Body of pancreas (tissue), 4 donors: ENCODE measurements around the gene ZC3HAV1. TPM values are rescaled to one million over a fixed set of nuclear protein-coding genes. Genes with fewer than 3 reads are reported as not detected.

ENCODE experiments used
- ATAC-seq: fragments of 150-250 bp; one replicate; pipeline ENCODE4 v1.9.1; 2016
- DNase-seq, 4 donors: peaks; one replicate each; pipeline ENCODE4 v3.0.0-alpha.2; 2019
- H3K27ac ChIP-seq, 4 donors: fragments of 200-600 bp; sonication (generic); 1 replicate in 3 of 4; 2 replicates in 1 of 4; pipeline versions ENCODE4 v1.5.1 to v1.6.1; 2016 to 2019; ENCODE audit warnings: mild to moderate bottlenecking in 1 of 4, mixed read lengths in 1 of 4, moderate library complexity in 1 of 4
- H3K27me3 ChIP-seq, 2 donors: fragments of 200-600 bp; sonication (generic); one replicate each; pipeline ENCODE4 v1.6.0; 2016; ENCODE audit warnings: mild to moderate bottlenecking in 1 of 2
- H3K36me3 ChIP-seq, 2 donors: fragments of 200-600 bp; sonication (generic); replicated peaks in 1 of 2; 2 replicates each; pipeline ENCODE4 v1.5.1; 2016; ENCODE audit warnings: low read depth in 2 of 2; ENCODE audit not compliant: insufficient read depth in 1 of 2
- H3K4me1 ChIP-seq: fragments of 200-600 bp; sonication (generic); one replicate; pipeline ENCODE4 v1.6.0; 2016
- H3K4me3 ChIP-seq, 2 donors: fragments of 200-600 bp; sonication (generic); 1 replicate in 1 of 2; 2 replicates in 1 of 2; pipeline ENCODE4 v1.5.1; 2016 to 2019
- H3K9me3 ChIP-seq, 3 donors: fragments of 200-600 bp; sonication (generic); 1 replicate in 2 of 3; 2 replicates in 1 of 3; pipeline ENCODE4 v1.5.1; 2016
- POLR2A ChIP-seq, 3 donors: fragments of 450-650 bp; IDR thresholded peaks; one replicate each; pipeline ENCODE4 v1.6.1; 2016; ENCODE audit warnings: antibody characterized with exemption in 3 of 3, mild to moderate bottlenecking in 2 of 3
- WGBS, 2 donors: methylation state at CpG; one replicate each; pipeline ENCODE4 v1.1.5; 2017; 5-methylcytosine and 5-hydroxymethylcytosine counted together
- intact Hi-C: fragments of 100-400 bp; cut with DNase I; formaldehyde crosslinking; loops from one replicate; pipeline ENCODE4 v1.15.1; 2023
- total RNA-seq, 2 donors: library from RNA; depleted of rRNA; stranded (reverse); fragments of >200 nt; gene quantifications; one replicate each; pipeline ENCODE4 v1.1.0, GENCODE V29; 2016
- TF ChIP-seq, protein P1 (sequence below), 7 experiments: fragments of 450-650 bp in 4 of 7; fragments of 200-600 bp in 3 of 7; sonication (generic) in 3 of 7; IDR thresholded peaks; one replicate each; pipeline ENCODE4 v1.5.1; 2016 to 2019; ENCODE audit warnings: antibody characterized with exemption in 7 of 7

The ZC3HAV1 gene
- total RNA-seq, 2 donors from 2014 or later: 13.5 to 14.5 TPM

GRCh38 chr7:139054101-139054500 is 55.4 kb downstream of the ZC3HAV1 start:
- ATAC-seq (no peak), DNase-seq (no peak)
- Histone ChIP-seq H3K27ac (no peak overlapping the region), H3K27me3 (no peaks in the 10 kb centered on the region), H3K4me1 (no peaks in the 10 kb centered on the region), H3K4me3 (no peak overlapping the region), H3K36me3 (peaks cover 0 to 12% of the 10 kb centered on the region in 2 donors), H3K9me3 (no peaks in the 10 kb centered on the region)
- intact Hi-C loops: no loop called here
- TF ChIP-seq, protein P1, sequence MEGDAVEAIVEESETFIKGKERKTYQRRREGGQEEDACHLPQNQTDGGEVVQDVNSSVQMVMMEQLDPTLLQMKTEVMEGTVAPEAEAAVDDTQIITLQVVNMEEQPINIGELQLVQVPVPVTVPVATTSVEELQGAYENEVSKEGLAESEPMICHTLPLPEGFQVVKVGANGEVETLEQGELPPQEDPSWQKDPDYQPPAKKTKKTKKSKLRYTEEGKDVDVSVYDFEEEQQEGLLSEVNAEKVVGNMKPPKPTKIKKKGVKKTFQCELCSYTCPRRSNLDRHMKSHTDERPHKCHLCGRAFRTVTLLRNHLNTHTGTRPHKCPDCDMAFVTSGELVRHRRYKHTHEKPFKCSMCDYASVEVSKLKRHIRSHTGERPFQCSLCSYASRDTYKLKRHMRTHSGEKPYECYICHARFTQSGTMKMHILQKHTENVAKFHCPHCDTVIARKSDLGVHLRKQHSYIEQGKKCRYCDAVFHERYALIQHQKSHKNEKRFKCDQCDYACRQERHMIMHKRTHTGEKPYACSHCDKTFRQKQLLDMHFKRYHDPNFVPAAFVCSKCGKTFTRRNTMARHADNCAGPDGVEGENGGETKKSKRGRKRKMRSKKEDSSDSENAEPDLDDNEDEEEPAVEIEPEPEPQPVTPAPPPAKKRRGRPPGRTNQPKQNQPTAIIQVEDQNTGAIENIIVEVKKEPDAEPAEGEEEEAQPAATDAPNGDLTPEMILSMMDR (IDR thresholded peaks at IDR 0.05): no peak
- no peak for TF ChIP-seq POLR2A (IDR thresholded peaks at IDR 0.05)
- WGBS, 2 donors: 63 to 76% methylated on average over 2 of the region's 2 CpGs

DNA sequence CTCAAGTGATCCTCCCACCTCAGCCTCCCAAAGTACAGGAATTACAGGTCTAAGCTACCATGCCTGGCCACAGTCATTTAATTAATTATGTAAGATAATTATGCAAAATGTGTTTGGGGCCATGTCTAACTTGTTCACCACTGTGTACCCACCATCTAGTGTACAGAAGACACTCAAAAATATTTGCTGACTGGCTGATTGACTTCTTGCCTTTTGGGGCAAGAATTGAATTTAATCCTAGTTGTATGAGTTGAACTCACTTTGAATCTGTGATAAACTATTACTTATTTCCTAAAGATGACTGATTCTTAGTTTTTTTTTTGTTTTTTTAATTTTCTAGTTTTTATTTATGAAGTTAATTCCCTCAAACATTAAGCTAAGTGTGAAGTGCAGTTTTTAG is 57.9 kb downstream of the ZC3HAV1 start:
- peaks cover 0 to 18% of the 10 kb centered on the region in 2 donors for H3K36me3 ChIP-seq
- intact Hi-C loops: no loop called here
- no peaks in the 10 kb centered on the region for H3K4me1 ChIP-seq
- H3K27me3 ChIP-seq: no peaks in the 10 kb centered on the region
- H3K4me3 ChIP-seq: no peak overlapping the region
- TF ChIP-seq, protein P1 (IDR thresholded peaks at IDR 0.05): no peak
- no peak for TF ChIP-seq POLR2A (IDR thresholded peaks at IDR 0.05)
- DNase-seq (no peak), ATAC-seq (no peak)
- H3K9me3 ChIP-seq: no peaks in the 10 kb centered on the region
- no peak overlapping the region for H3K27ac ChIP-seq

- no peaks in the 10 kb centered on the region for H3K9me3 ChIP-seq
- no peaks in the 10 kb centered on the region for H3K27me3 ChIP-seq
- H3K36me3 ChIP-seq: peaks cover 0 to 25% of the 10 kb centered on the region in 2 donors
- intact Hi-C loops: no loop called here
- DNase-seq: no peak
- no peaks in the 10 kb centered on the region for H3K4me1 ChIP-seq
- ATAC-seq: no peak
- H3K4me3 ChIP-seq: no peak overlapping the region
- TF ChIP-seq, protein P1 (IDR thresholded peaks at IDR 0.05): no peak
- TF ChIP-seq POLR2A (IDR thresholded peaks at IDR 0.05): no peak
- WGBS, 2 donors: 100% methylated on average over 1 of the region's 1 CpG
- H3K27ac ChIP-seq: no peak overlapping the region
These were observed 59.6 kb downstream of the ZC3HAV1 start for GRCh38 chr7:139049936-139050335.

GRCh38 chr7:139049111-139049510 is 60.4 kb downstream of the ZC3HAV1 start:
- H3K9me3 ChIP-seq: no peaks in the 10 kb centered on the region
- no peaks in the 10 kb centered on the region for H3K27me3 ChIP-seq
- TF ChIP-seq POLR2A (IDR thresholded peaks at IDR 0.05): no peak
- TF ChIP-seq, protein P1 (IDR thresholded peaks at IDR 0.05): no peak
- no peak overlapping the region for H3K27ac ChIP-seq
- WGBS, 2 donors: 75 to 88% methylated on average over 7 of the region's 7 CpGs
- no peaks in the 10 kb centered on the region for H3K4me1 ChIP-seq
- peaks cover 0 to 19% of the 10 kb centered on the region in 2 donors for H3K36me3 ChIP-seq
- DNase-seq (no peak), ATAC-seq (no peak)
- no peak overlapping the region for H3K4me3 ChIP-seq
- intact Hi-C loops: no loop called here

- Histone ChIP-seq H3K27ac (no peak overlapping the region), H3K9me3 (no peaks in the 10 kb centered on the region), H3K27me3 (no peaks in the 10 kb centered on the region), H3K4me3 (no peak overlapping the region), H3K36me3 (peaks cover 0 to 15% of the 10 kb centered on the region in 2 donors), H3K4me1 (no peaks in the 10 kb centered on the region)
- no peak for ATAC-seq
- 88 to 96% methylated on average over 3 of the region's 3 CpGs for WGBS, 2 donors
- no peak for TF ChIP-seq POLR2A (IDR thresholded peaks at IDR 0.05)
- TF ChIP-seq, protein P1 (IDR thresholded peaks at IDR 0.05): no peak
- intact Hi-C loops: no loop called here
- no peak for DNase-seq
These were observed 61.5 kb downstream of the ZC3HAV1 start for GRCh38 chr7:139047970-139048369.
